Neural progenitor cell (in vitro differentiated cells): ENCODE measurements around the gene GPR22. TPM values are rescaled to one million over a fixed set of nuclear protein-coding genes. Genes with fewer than 3 reads are reported as not detected.

Experiments
- DNase-seq: peaks from one replicate; pipeline ENCODE4 v3.0.0-alpha.2; 2016; ENCODE audit warnings: low spot score
- H2AFZ ChIP-seq: fragments of 200-600 bp; sonication (generic); replicated peaks from 2 replicates; pipeline ENCODE4 v1.6.1; 2016; ENCODE audit warnings: antibody characterized with exemption
- H3F3A ChIP-seq: fragments of 200-600 bp; sonication (generic); 2 replicates; pipeline ENCODE4 v1.6.1; 2016; ENCODE audit warnings: antibody characterized with exemption, low read depth
- H3K27ac ChIP-seq: fragments of 200-600 bp; sonication (generic); 2 replicates; pipeline ENCODE4 v1.5.1; 2016; ENCODE audit warnings: mild to moderate bottlenecking
- H3K27me3 ChIP-seq: fragments of 200-600 bp; sonication (generic); 2 replicates; pipeline ENCODE4 v1.6.1; 2016; ENCODE audit warnings: mild to moderate bottlenecking, moderate library complexity
- H3K36me3 ChIP-seq: fragments of 200-600 bp; sonication (generic); 2 replicates; pipeline ENCODE4 v1.5.1; 2016
- H3K4me1 ChIP-seq: fragments of 200-600 bp; sonication (generic); 2 replicates; pipeline ENCODE4 v1.6.1; 2016; ENCODE audit warnings: mixed run types
- H3K4me2 ChIP-seq: fragments of 200-600 bp; sonication (generic); 2 replicates; pipeline ENCODE4 v1.6.1; 2016
- H3K4me3 ChIP-seq: fragments of 200-600 bp; sonication (generic); 2 replicates; pipeline ENCODE4 v1.5.1; 2016
- H3K79me2 ChIP-seq: fragments of 200-600 bp; sonication (generic); 2 replicates; pipeline ENCODE4 v1.6.1; 2016; ENCODE audit warnings: low read depth
- H3K9ac ChIP-seq: fragments of 200-600 bp; sonication (generic); 2 replicates; pipeline ENCODE4 v1.6.1; 2016
- H3K9me3 ChIP-seq: fragments of 200-600 bp; sonication (generic); 2 replicates; pipeline ENCODE4 v1.5.1; 2016; ENCODE audit warnings: low read depth
- H4K20me1 ChIP-seq: fragments of 200-600 bp; sonication (generic); 2 replicates; pipeline ENCODE4 v1.6.1; 2016; ENCODE audit warnings: low read depth
- H3K27ac Mint-ChIP-seq: 3 replicates; pipeline ENCODE4 v1.8.0; 2021; ENCODE audit warnings: mixed read lengths
- H3K27me3 Mint-ChIP-seq: 2 replicates; pipeline ENCODE4 v1.8.0; 2022; ENCODE audit warnings: low read depth, mild to moderate bottlenecking, inconsistent platforms, moderate library complexity, mixed read lengths; ENCODE audit not compliant: insufficient read depth
- H3K36me3 Mint-ChIP-seq: 3 replicates; pipeline ENCODE4 v1.8.0; 2021; ENCODE audit warnings: mixed read lengths
- H3K4me1 Mint-ChIP-seq: 3 replicates; pipeline ENCODE4 v1.8.0; 2021; ENCODE audit warnings: mixed read lengths
- H3K4me3 Mint-ChIP-seq: 3 replicates; pipeline ENCODE4 v1.8.0; 2021; ENCODE audit warnings: mild to moderate bottlenecking, moderate library complexity, mixed read lengths
- H3K9me3 Mint-ChIP-seq: 3 replicates; pipeline ENCODE4 v1.8.0; 2020; ENCODE audit warnings: mixed read lengths
- CTCF ChIP-seq: fragments of 200-600 bp; sonication (generic); IDR thresholded peaks from 2 replicates; pipeline ENCODE4 v1.5.1; 2017; ENCODE audit warnings: antibody characterized with exemption, mild to moderate bottlenecking
- EZH2 ChIP-seq: fragments of 200-600 bp; sonication (generic); IDR thresholded peaks from 2 replicates; pipeline ENCODE4 v1.6.1; 2017; ENCODE audit warnings: antibody characterized with exemption, mild to moderate bottlenecking, moderate library complexity
- EZH2phosphoT487 ChIP-seq: fragments of 200-600 bp; sonication (generic); IDR thresholded peaks from 2 replicates; pipeline ENCODE4 v1.6.1; 2017; ENCODE audit warnings: antibody characterized with exemption
- total RNA-seq: library from RNA; depleted of rRNA; stranded (reverse); fragments of >200 nt; gene quantifications from 2 replicates; pipeline ENCODE4 v1.2.3, GENCODE V29; 2015; ENCODE audit warnings: low replicate concordance

The GPR22 gene, protein sequence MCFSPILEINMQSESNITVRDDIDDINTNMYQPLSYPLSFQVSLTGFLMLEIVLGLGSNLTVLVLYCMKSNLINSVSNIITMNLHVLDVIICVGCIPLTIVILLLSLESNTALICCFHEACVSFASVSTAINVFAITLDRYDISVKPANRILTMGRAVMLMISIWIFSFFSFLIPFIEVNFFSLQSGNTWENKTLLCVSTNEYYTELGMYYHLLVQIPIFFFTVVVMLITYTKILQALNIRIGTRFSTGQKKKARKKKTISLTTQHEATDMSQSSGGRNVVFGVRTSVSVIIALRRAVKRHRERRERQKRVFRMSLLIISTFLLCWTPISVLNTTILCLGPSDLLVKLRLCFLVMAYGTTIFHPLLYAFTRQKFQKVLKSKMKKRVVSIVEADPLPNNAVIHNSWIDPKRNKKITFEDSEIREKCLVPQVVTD
- total RNA-seq = not detected in 2 replicates

DNA sequence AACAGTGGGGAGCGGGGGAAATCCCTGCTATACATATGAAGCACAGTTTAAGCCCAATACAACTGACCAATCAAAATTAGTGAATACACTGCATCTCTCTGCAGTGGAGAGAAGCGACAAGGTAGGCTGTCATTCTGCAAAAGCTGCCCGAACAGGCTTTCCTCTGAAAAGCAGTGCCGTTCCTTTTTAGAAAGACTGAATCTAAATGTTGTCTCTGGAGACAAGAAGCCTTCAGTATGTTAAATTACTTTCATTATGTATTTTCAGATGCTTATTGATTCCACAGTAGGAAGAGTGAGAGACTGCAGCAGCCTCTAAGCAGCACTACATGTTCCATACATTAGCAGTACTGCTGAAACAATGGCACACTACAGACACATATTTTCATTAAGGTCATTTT is at the start of gene GPR22:
Gene GPR22 (plus strand): TSS at position 129 of the 400 bp plus-strand sequence. CDS start 4,004 bp downstream, outside the sequence.
- no peaks in the 10 kb centered on the region for H3F3A ChIP-seq
- no peak within 1 kb of the TSS for H3K4me2 ChIP-seq
- Mint-ChIP-seq H3K9me3 (no peaks in the 10 kb centered on the region), H3K27ac (no peak within 1 kb of the TSS), H3K4me3 (no peak within 1 kb of the TSS), H3K27me3 (no peaks in the 10 kb centered on the region), H3K36me3 (no peaks in the 10 kb centered on the region), H3K4me1 (peaks cover 7% of the 10 kb centered on the region)
- H3K79me2 ChIP-seq = no peaks in the 10 kb centered on the region
- no peaks in the 10 kb centered on the region for H3K36me3 ChIP-seq
- DNase-seq = no peak
- no peaks in the 10 kb centered on the region for H3K9me3 ChIP-seq
- H3K9ac ChIP-seq = no peak within 1 kb of the TSS
- H3K4me1 ChIP-seq = no peaks in the 10 kb centered on the region
- no peak within 1 kb of the TSS for H2AFZ ChIP-seq
- H3K27me3 ChIP-seq = no peaks in the 10 kb centered on the region
- no peaks in the 10 kb centered on the region for H4K20me1 ChIP-seq
- no peak within 1 kb of the TSS for H3K27ac ChIP-seq
- no peak within 1 kb of the TSS for H3K4me3 ChIP-seq
- TF ChIP-seq CTCF (no peak), EZH2 (no peak), EZH2phosphoT487 (no peak)

- no peaks in the 10 kb centered on the region for H3K9me3 Mint-ChIP-seq
Measured at GRCh38 chr7:107427462-107427861, 42.4 kb upstream of the GPR22 start.

GRCh38 chr7:107428642-107429041 is 41.2 kb upstream of the GPR22 start:
- H3K9me3 Mint-ChIP-seq = peaks cover 6% of the 10 kb centered on the region
- no peak overlapping the region for H2AFZ ChIP-seq
- H3K4me2 ChIP-seq = no peak overlapping the region
- no peaks in the 10 kb centered on the region for H4K20me1 ChIP-seq
- H3K9ac ChIP-seq = no peak overlapping the region
- H3K4me1 Mint-ChIP-seq = no peaks in the 10 kb centered on the region
- peaks cover 2% of the 10 kb centered on the region for H3K36me3 Mint-ChIP-seq
- H3K4me3 Mint-ChIP-seq = no peak overlapping the region
- peaks cover under 1% of the 10 kb centered on the region for H3K27me3 Mint-ChIP-seq
- H3K36me3 ChIP-seq = no peaks in the 10 kb centered on the region
- no peaks in the 10 kb centered on the region for H3K9me3 ChIP-seq
- H3K27ac ChIP-seq = no peak overlapping the region
- H3K79me2 ChIP-seq = no peaks in the 10 kb centered on the region
- no peaks in the 10 kb centered on the region for H3K4me1 ChIP-seq
- DNase-seq = no peak
- H3K27me3 ChIP-seq = no peaks in the 10 kb centered on the region
- no peak for TF ChIP-seq CTCF
- no peak for TF ChIP-seq EZH2
- no peak for TF ChIP-seq EZH2phosphoT487
- no peak overlapping the region for H3K27ac Mint-ChIP-seq
- no peaks in the 10 kb centered on the region for H3F3A ChIP-seq
- H3K4me3 ChIP-seq = no peak overlapping the region

More at GRCh38 chr7:107427462-107427861, 42.4 kb upstream of the GPR22 start:
- Histone ChIP-seq H3K9ac (no peak overlapping the region), H3K27ac (no peak overlapping the region), H2AFZ (no peak overlapping the region), H3K4me1 (no peaks in the 10 kb centered on the region), H3K4me3 (no peak overlapping the region), H3K9me3 (no peaks in the 10 kb centered on the region), H3F3A (no peaks in the 10 kb centered on the region), H4K20me1 (no peaks in the 10 kb centered on the region), H3K4me2 (no peak overlapping the region), H3K27me3 (no peaks in the 10 kb centered on the region), H3K36me3 (no peaks in the 10 kb centered on the region), H3K79me2 (no peaks in the 10 kb centered on the region)
- no peak overlapping the region for H3K4me3 Mint-ChIP-seq
- H3K36me3 Mint-ChIP-seq = no peaks in the 10 kb centered on the region
- H3K27ac Mint-ChIP-seq = no peak overlapping the region
- no peak for DNase-seq
- H3K4me1 Mint-ChIP-seq = no peaks in the 10 kb centered on the region
- H3K27me3 Mint-ChIP-seq = peaks cover 2% of the 10 kb centered on the region
- no peak for TF ChIP-seq CTCF
- no peak for TF ChIP-seq EZH2
- no peak for TF ChIP-seq EZH2phosphoT487
